HEK293T (cell line): ENCODE measurements around the gene GAS2L1.
"Not testable (repeated sequence)": the region's sequence is repeated elsewhere in the genome, so short reads cannot be mapped to it uniquely, and the experiment has no call there.

Experiments
- CTCF ChIA-PET: fragments of 350-600 bp; formaldehyde crosslinking; extraction: SDS; loops from one replicate; lab custom pipeline; 2021; ENCODE audit warnings: antibody characterized with exemption, inconsistent platforms; lab: Yijun Ruan, JAX
- POLR2A ChIA-PET: fragments of 350-600 bp; formaldehyde crosslinking; extraction: SDS; loops from one replicate; lab custom pipeline; 2020; ENCODE audit warnings: antibody characterized with exemption, inconsistent platforms; lab: Yijun Ruan, JAX
- DNase-seq: peaks from one replicate; pipeline ENCODE4 v3.0.0; 2012; ENCODE audit warnings: mixed read lengths; ENCODE audit errors: extremely low spot score
- ARNT ChIP-seq: fragments of 450-650 bp; IDR thresholded peaks from 2 replicates; pipeline ENCODE4 v1.6.1; 2017; ENCODE audit warnings: mild to moderate bottlenecking
- BHLHE40 ChIP-seq: fragments of 450-650 bp; IDR thresholded peaks from 2 replicates; pipeline ENCODE4 v1.6.1; 2016; ENCODE audit warnings: mild to moderate bottlenecking, moderate library complexity, borderline replicate concordance
- CTBP1 ChIP-seq: fragments of 450-650 bp; IDR thresholded peaks from 2 replicates; pipeline ENCODE4 v1.6.1; 2016; ENCODE audit warnings: borderline replicate concordance
- ELF4 ChIP-seq: fragments of 450-650 bp; IDR thresholded peaks from 2 replicates; pipeline ENCODE4 v1.6.1; 2017; ENCODE audit warnings: antibody characterized with exemption
- FOXA1 ChIP-seq: fragments of 450-650 bp; IDR thresholded peaks from 2 replicates; pipeline ENCODE4 v1.6.1; 2016; ENCODE audit warnings: mild to moderate bottlenecking
- FOXK2 ChIP-seq: fragments of 450-650 bp; IDR thresholded peaks from 2 replicates; pipeline ENCODE4 v1.6.1; 2016; ENCODE audit warnings: mild to moderate bottlenecking
- FOXM1 ChIP-seq: fragments of 450-650 bp; IDR thresholded peaks from 2 replicates; pipeline ENCODE4 v1.6.1; 2017; ENCODE audit warnings: mild to moderate bottlenecking, borderline replicate concordance
- HDGF ChIP-seq: fragments of 450-650 bp; IDR thresholded peaks from 2 replicates; pipeline ENCODE4 v1.6.1; 2017; ENCODE audit warnings: antibody characterized with exemption, borderline replicate concordance
- L3MBTL2 ChIP-seq: fragments of 450-650 bp; conservative IDR thresholded peaks from 2 replicates; pipeline ENCODE4 v1.6.1; 2016; ENCODE audit warnings: mild to moderate bottlenecking
- LEF1 ChIP-seq: fragments of 450-650 bp; IDR thresholded peaks from 2 replicates; pipeline ENCODE4 v1.6.1; 2017; ENCODE audit warnings: mild to moderate bottlenecking, borderline replicate concordance
- NFRKB ChIP-seq: fragments of 450-650 bp; IDR thresholded peaks from 2 replicates; pipeline ENCODE4 v1.6.1; 2016; ENCODE audit warnings: mild to moderate bottlenecking, moderate library complexity
- SP1 ChIP-seq: fragments of 450-650 bp; IDR thresholded peaks from 2 replicates; pipeline ENCODE4 v1.6.1; 2017
- SUZ12 ChIP-seq: fragments of 450-650 bp; IDR thresholded peaks from 2 replicates; pipeline ENCODE4 v1.6.1; 2016; ENCODE audit warnings: mild to moderate bottlenecking
- TARDBP ChIP-seq: fragments of 450-650 bp; IDR thresholded peaks from 2 replicates; pipeline ENCODE4 v1.6.1; 2016
- ZNF384 ChIP-seq: fragments of 450-650 bp; IDR thresholded peaks from 2 replicates; pipeline ENCODE4 v1.6.1; 2016
- TF ChIP-seq, protein P1 (sequence below): fragments of 450-650 bp; IDR thresholded peaks from 2 replicates; pipeline ENCODE4 v1.6.1; 2016

Gene GAS2L1

DNA sequence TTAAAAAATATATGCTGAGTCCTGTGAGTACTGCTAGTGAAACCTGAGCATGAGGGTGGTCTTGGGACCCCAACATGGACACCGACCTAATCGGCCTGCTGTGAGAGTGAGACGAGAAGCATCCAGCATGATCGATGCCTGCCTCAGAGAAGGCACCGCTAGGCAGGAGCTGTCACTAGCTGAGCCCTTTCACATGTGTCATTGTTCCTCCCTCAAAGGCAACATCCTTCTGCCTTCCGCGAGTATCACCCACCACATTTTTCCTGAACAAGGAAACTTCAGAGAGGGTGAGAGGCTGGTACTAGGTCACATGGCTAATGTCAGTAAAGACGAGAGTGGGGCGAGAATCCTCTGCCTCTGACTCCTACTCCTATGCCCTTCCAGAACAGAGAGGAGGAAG, 46.3 kb downstream of the GAS2L1 start:
- ChIA-PET CTCF (no interaction called here), POLR2A (no interaction called here)
- TF ChIP-seq BHLHE40 (no peak), SUZ12 (no peak), FOXM1 (no peak)
- TF ChIP-seq, protein P1, sequence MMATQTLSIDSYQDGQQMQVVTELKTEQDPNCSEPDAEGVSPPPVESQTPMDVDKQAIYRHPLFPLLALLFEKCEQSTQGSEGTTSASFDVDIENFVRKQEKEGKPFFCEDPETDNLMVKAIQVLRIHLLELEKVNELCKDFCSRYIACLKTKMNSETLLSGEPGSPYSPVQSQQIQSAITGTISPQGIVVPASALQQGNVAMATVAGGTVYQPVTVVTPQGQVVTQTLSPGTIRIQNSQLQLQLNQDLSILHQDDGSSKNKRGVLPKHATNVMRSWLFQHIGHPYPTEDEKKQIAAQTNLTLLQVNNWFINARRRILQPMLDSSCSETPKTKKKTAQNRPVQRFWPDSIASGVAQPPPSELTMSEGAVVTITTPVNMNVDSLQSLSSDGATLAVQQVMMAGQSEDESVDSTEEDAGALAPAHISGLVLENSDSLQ = no peak
- no peak for DNase-seq

DNA sequence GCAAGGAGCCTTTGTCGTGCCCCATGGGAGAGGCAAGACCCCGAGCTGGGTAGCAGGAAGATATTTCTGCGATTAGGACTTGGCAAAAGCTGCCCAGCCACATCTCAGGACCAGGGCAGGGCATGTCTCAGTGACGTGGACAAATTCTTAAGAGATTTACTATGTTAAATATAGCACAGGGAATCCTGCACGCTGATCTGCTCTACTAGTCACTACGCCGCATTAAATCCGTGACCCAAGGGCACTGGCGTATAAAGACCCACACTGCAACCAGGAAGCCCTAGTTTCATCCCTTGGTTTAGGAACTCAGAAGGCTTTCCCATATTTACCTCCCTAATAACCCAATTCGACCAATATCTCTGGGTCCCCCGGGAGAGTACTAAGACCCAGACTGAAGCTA, 46.8 kb downstream of the GAS2L1 start:
- CTCF ChIA-PET = no interaction called here
- TF ChIP-seq ARNT (no peak), FOXM1 (no peak), BHLHE40 (no peak), ZNF384 (no peak), FOXA1 (no peak), SP1 (no peak), NFRKB (no peak), TARDBP (no peak), L3MBTL2 (no peak), ELF4 (no peak), LEF1 (no peak), HDGF (no peak), FOXK2 (no peak), SUZ12 (no peak), CTBP1 (no peak)
- TF ChIP-seq, protein P1 = no peak
- no peak for DNase-seq
- POLR2A ChIA-PET = no interaction called here

DNA sequence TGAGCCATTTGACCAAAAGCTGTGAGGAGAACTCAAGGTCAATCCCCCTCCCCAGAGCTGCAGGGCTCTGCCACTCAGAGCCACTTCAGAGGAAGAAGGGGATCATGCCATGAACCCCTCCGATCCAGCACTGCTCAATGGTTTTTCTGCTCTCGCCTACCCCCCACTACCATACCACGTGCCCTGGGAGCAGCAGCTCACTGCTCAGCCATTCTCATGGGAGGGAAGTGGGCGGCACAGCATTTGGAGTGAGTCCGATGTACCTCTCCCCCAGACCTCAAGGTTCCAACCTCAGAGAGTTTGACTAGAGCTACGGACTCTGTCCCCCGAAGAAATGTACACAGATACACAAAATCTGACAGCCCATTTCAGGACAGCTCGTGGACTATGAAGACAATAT, 47.4 kb downstream of the GAS2L1 start:
- ChIA-PET POLR2A (no interaction called here), CTCF (no interaction called here)
- no peak for DNase-seq
- TF ChIP-seq LEF1 (no peak), BHLHE40 (no peak), ARNT (no peak), FOXM1 (no peak), ZNF384 (no peak), NFRKB (no peak), FOXA1 (no peak), SP1 (no peak), HDGF (no peak), TARDBP (no peak), SUZ12 (no peak), ELF4 (no peak), FOXK2 (no peak), CTBP1 (no peak), L3MBTL2 (no peak)
- TF ChIP-seq, protein P1 = no peak

DNA sequence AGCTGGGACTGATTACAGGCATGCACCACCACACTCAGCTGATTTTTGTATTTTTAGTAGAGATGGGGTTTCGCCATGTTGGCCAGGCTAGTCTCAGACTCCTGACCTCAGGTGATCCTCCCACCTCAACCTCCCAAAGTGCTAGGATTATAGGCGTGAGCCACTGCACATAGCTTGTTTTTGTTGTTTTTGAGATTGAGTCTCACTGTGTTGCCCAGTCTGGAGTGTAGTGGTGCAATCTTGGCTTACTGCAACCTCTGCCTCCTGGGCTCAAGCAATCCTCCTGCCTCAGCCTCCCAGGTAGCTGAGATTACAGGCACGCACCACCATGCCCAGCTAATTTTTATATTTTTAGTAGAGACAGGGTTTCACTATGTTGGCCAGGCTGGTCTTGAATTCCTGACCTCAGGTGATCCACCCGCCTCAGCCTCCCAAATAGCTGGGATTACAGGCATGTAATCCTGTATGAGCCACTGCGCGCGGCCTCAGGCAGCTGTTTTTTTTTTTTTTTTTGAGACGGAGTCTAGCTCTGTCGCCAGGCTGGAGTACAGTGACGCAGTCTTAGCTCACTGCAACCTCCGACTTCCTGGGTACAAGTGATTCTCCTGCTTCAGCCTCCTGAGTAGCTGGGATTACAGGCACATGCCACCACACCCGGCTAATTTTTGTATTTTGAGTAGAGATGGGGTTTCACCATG, 50.9 kb downstream of the GAS2L1 start:
- POLR2A ChIA-PET = not testable (repeated sequence)

DNA sequence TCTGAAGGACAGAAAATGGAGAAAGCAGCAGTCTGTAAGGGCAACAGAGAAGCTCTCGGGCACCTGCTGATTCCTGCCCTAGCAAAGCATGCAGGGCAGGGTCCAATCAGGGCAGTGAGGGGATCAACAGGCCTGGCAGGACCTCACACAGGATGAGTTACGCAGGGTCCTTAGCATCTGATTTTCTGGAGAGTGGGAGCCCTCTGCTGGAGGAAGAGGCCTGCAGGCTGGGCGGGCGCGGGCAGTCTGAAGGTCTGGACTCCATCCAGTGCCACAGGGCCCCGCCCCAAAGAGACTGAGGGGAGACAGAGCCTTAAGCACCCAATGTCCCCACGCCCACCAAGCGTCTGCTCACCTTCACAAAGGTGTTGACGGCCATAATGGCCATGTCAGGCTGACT, 53.0 kb downstream of the GAS2L1 start:
- CTCF ChIA-PET = interaction anchor here (0.6 to 1.1 kb wide), 4 partner anchors 11 to 1068 kb away, joined by 3 to 4 read pairs (median 3); partner anchors contain the start of gene GAS2L1
- POLR2A ChIA-PET = no interaction called here
- TF ChIP-seq FOXK2 (no peak), FOXA1 (no peak), LEF1 (no peak), ELF4 (no peak), SP1 (no peak)
- TF ChIP-seq, protein P1 = peak; percentile 51
- peak; percentile 56 for DNase-seq

More for the DNA sequence above, 50.9 kb downstream of the GAS2L1 start:
- DNase-seq, CTCF ChIA-PET: not testable (repeated sequence)
